ENCODE data around the gene MKNK1. TPM values are rescaled to one million over a fixed set of nuclear protein-coding genes. Genes with fewer than 3 reads are reported as not detected.

The MKNK1 gene
- total and polyA plus RNA-seq, 7 donors = 19.3 to 52.6 (median 34.6) TPM

GRCh38 chr1:46615088-46615487 lies 11.0 kb upstream of the MKNK1 start:
- peaks cover 60% of the 10 kb centered on the region for H3K4me1 ChIP-seq
- ATAC-seq (no peak), DNase-seq (no peak)
- no peaks in the 10 kb centered on the region for H3K9me3 ChIP-seq
- no peaks in the 10 kb centered on the region for H3K27me3 ChIP-seq (ENCODE audit: insufficient read depth in 3 of 3, low read length in 2 of 3)
- TF ChIP-seq, protein P1, sequence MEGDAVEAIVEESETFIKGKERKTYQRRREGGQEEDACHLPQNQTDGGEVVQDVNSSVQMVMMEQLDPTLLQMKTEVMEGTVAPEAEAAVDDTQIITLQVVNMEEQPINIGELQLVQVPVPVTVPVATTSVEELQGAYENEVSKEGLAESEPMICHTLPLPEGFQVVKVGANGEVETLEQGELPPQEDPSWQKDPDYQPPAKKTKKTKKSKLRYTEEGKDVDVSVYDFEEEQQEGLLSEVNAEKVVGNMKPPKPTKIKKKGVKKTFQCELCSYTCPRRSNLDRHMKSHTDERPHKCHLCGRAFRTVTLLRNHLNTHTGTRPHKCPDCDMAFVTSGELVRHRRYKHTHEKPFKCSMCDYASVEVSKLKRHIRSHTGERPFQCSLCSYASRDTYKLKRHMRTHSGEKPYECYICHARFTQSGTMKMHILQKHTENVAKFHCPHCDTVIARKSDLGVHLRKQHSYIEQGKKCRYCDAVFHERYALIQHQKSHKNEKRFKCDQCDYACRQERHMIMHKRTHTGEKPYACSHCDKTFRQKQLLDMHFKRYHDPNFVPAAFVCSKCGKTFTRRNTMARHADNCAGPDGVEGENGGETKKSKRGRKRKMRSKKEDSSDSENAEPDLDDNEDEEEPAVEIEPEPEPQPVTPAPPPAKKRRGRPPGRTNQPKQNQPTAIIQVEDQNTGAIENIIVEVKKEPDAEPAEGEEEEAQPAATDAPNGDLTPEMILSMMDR (IDR thresholded peaks at IDR 0.05) = no peak
- H3K36me3 ChIP-seq (ENCODE audit: insufficient read depth in 1 of 2, low read depth in 1 of 2) = peaks cover 0 to 15% of the 10 kb centered on the region in 2 donors
- H3K4me3 ChIP-seq = peak overlapping the region; percentile 87
- intact Hi-C loops (cut with DNase I) = loop anchor here in 1 of 2 donors (5.0 kb wide), 1 partner anchor 52 kb away; the partner anchor contains the start of gene ATPAF1
- H3K27ac ChIP-seq = peak overlapping the region; percentile 94
- WGBS, 3 donors = 91 to 95% (median 92%) methylated on average over 2 of the region's 2 CpGs

- TF ChIP-seq, protein P1 (IDR thresholded peaks at IDR 0.05) = no peak
- 55 to 67% (median 58%) methylated on average over 2 of the region's 2 CpGs for WGBS, 3 donors
- no peak for DNase-seq
- peaks cover 0 to 20% of the 10 kb centered on the region in 2 donors for H3K36me3 ChIP-seq (ENCODE audit: insufficient read depth in 1 of 2, low read depth in 1 of 2)
- intact Hi-C loops (cut with DNase I) = no loop called here
- no peak for ATAC-seq
- peaks cover 60% of the 10 kb centered on the region for H3K4me1 ChIP-seq
- peak overlapping the region; percentile 46 for H3K4me3 ChIP-seq
- peak overlapping the region; percentile 94 for H3K27ac ChIP-seq
- no peaks in the 10 kb centered on the region for H3K9me3 ChIP-seq
- H3K27me3 ChIP-seq (ENCODE audit: insufficient read depth in 3 of 3, low read length in 2 of 3) = no peaks in the 10 kb centered on the region
Observed at GRCh38 chr1:46614604-46614984, 10.5 kb upstream of the MKNK1 start.

GRCh38 chr1:46613661-46614603 lies 9.9 kb upstream of the MKNK1 start:
- Histone ChIP-seq H3K36me3 (ENCODE audit: insufficient read depth in 1 of 2, low read depth in 1 of 2) (peaks cover 0 to 26% of the 10 kb centered on the region in 2 donors), H3K4me1 (peaks cover 60% of the 10 kb centered on the region), H3K9me3 (no peaks in the 10 kb centered on the region), H3K4me3 (peak overlapping the region; percentile 46), H3K27me3 (ENCODE audit: insufficient read depth in 3 of 3, low read length in 2 of 3) (no peaks in the 10 kb centered on the region), H3K27ac (peak overlapping the region; percentile 94)
- DNase-seq (peak; percentile 95 to 97), ATAC-seq (peak; percentile 70 to 78 (median 75))
- intact Hi-C loops (cut with DNase I) = no loop called here
- WGBS, 3 donors = 2 to 4% (median 3%) methylated on average over 16 of the region's 16 CpGs
- TF ChIP-seq, protein P1 (IDR thresholded peaks at IDR 0.05) = no peak

DNA sequence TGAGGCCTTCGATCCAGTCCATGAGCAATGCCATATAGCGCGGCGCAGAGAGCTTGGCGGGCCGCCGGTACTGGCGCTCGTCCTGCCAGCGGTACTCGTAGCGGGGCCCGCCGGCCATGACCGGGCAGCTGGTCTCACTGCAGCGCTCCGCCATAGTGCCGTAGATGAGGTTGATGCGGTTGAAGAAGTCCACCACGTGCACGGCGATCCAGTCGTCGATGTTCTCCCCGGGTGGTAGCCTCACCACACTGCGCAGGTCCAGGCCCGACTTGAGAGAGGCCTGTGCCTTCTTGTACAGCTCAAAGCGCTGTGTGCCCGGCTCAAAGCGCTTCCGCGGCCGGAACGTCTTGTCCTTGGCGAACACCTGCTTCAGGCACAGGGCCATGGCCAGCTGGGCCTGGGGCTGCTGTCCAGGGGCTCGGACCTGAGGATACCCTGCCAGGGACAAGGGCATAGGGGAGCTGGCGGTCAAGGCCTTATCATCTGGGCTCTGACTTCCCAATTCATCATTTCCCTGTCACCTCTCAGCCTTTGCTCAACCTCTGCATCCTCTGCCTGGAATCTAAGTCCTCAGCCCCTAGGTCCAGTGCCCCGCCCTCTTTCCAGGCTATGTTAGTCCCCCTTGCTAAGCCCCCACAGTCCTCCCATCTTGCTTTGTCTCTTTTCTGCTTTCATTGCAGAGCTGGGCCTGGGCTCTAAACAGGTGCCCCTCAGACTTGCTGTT lies 9.0 kb upstream of the MKNK1 start:
- peak; percentile 52 to 73 (median 66) for ATAC-seq
- TF ChIP-seq, protein P1 (IDR thresholded peaks at IDR 0.05) = no peak
- peaks cover 63% of the 10 kb centered on the region for H3K4me1 ChIP-seq
- H3K27me3 ChIP-seq (ENCODE audit: insufficient read depth in 3 of 3, low read length in 2 of 3) = no peaks in the 10 kb centered on the region
- intact Hi-C loops (cut with DNase I) = no loop called here
- peak overlapping the region; percentile 46 for H3K4me3 ChIP-seq
- DNase-seq = peak; percentile 73 to 92
- peak overlapping the region; percentile 94 for H3K27ac ChIP-seq
- 49 to 57% (median 54%) methylated on average over 38 of the region's 38 CpGs for WGBS, 3 donors
- peaks cover 2 to 35% of the 10 kb centered on the region in 2 donors for H3K36me3 ChIP-seq (ENCODE audit: insufficient read depth in 1 of 2, low read depth in 1 of 2)
- no peaks in the 10 kb centered on the region for H3K9me3 ChIP-seq

Measured in psoas muscle (tissue), 8 donors.